NCI-H510A (cell line): ENCODE data around the gene GLB1L2.
A peak's percentile ranks its signal among the peaks of the same experiment; 100 is the strongest.
"Not testable (repeated sequence)": the region's sequence is repeated elsewhere in the genome, so short reads cannot be mapped to it uniquely, and the experiment has no call there.

Experiments
- DNase-seq: peaks from one replicate; lab custom pipeline; 2025; lab: John Stamatoyannopoulos, UW

GLB1L2 gene, protein sequence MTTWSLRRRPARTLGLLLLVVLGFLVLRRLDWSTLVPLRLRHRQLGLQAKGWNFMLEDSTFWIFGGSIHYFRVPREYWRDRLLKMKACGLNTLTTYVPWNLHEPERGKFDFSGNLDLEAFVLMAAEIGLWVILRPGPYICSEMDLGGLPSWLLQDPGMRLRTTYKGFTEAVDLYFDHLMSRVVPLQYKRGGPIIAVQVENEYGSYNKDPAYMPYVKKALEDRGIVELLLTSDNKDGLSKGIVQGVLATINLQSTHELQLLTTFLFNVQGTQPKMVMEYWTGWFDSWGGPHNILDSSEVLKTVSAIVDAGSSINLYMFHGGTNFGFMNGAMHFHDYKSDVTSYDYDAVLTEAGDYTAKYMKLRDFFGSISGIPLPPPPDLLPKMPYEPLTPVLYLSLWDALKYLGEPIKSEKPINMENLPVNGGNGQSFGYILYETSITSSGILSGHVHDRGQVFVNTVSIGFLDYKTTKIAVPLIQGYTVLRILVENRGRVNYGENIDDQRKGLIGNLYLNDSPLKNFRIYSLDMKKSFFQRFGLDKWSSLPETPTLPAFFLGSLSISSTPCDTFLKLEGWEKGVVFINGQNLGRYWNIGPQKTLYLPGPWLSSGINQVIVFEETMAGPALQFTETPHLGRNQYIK

GRCh38 chr11:134331354-134332188 lies at the start of gene GLB1L2:
Gene GLB1L2, plus strand, starts transcription at chr11:134331988. Its CDS starts 74 bp downstream, at chr11:134332062.
- peak; percentile 43 for DNase-seq

- no peak for DNase-seq
Measured at GRCh38 chr11:134282121-134283045, 49.4 kb upstream of the GLB1L2 start.

DNA sequence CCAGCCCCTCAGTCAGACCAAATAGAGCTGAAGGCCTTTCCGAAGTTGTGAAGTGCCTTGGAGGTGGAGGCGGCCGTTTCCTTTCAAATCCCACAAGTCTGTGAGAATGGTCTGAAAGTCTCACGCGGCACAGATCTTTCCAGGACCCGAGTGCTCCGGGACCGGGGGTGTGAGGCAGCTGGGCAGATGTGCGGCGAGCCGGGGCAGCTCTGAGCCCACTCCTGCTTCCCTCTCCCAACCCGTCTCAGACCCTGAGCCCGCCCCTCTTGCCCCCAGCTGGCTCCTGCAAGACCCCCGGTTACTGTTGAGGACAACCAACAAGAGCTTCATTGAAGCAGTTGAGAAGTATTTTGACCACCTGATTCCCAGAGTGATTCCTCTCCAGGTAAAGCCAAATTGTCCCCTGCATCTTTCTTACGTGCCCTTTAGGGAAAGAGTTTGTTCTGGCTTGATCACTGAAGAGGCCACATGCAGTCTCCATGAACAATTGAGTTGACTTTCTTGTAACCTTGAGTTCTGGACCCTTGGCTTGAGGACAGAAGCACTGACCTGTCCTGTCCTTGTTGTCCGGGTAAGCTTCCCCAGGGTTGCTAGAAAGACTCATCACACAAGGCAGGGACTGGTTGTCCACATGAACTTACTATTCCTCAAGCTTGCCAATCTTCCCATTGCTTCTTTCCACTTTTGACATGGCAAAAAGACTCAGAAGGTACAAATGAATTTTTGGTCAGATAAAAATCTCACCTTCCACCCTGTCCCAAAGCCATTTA lies 48.1 kb upstream of the GLB1L2 start:
- DNase-seq, result no peak

DNA sequence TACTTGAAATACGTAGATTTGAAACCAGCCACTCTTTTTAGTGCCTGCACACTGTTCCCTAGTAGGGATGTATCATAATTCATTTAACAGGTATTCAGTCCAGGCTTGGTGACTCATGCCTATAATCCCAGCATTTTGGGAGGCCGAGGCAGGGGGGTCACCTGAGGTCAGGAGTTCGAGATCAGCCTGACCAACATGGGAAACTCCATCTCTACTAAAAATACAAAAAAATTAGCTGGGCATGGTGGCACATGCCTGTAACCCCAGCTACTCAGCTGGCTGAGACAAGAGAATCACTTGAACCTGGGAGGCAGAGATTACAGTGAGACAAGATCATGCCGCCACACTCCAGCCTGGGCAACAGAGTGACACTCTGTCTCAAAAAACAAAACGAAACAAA lies 47.4 kb upstream of the GLB1L2 start:
- DNase-seq, result not testable (repeated sequence)

DNA sequence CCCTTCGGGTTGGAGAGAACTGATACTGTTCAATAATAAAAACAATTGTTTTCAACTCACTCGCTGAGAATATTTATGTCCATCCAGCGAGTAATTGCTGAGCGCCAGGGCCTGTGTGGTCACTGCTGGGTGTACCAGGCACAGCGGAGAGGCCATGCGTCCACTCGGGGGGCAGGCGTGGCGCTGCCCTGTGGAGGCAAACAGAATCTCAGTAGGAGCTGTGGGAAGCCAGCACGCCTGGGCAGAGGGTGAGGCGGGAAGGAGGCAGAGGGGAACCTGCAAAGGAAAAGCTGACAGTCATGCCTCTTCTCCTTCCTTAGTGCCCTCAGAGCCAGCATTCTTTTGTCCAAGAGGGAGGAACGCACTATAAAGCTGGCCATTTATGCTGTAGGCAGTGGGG lies 44.2 kb upstream of the GLB1L2 start:
- DNase-seq, result no peak

DNA sequence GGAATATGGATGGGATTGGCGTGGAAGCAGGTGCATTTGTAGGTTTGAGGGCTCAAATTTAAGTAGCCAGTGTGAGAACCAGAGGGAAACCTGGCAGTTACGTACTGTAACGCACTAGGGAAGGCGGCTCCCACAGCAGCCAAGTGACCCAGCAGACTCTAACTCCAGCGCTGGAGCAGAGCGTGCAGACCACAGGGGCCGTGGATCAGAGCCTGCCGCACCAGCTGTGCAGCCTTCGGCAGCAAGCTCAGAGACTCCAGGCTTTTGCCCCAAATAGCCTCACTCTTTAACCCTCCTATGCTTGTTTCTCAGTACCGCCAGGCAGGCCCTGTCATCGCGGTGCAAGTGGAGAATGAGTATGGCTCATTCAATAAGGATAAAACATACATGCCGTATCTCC lies 43.3 kb upstream of the GLB1L2 start:
- DNase-seq, result no peak

DNA sequence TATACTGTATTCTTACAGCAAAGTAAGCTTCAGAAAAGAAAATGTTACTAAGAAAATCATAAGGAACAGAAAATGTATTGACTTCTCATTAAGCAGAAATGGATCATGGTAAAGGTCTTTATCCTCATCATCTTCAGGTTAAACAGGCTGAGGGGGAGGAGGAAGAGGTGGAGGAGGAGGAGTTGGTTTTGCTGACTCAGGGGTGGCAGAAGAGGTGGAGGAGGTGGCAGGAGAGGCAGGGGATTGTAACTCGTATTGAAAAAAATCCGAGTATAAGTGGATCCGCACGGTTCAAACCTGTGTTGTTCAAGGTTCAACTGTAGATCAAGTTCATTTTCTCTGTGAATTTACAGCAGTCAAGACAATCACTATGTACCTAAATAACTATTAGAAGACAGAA lies 42.6 kb upstream of the GLB1L2 start:
- no peak for DNase-seq

DNA sequence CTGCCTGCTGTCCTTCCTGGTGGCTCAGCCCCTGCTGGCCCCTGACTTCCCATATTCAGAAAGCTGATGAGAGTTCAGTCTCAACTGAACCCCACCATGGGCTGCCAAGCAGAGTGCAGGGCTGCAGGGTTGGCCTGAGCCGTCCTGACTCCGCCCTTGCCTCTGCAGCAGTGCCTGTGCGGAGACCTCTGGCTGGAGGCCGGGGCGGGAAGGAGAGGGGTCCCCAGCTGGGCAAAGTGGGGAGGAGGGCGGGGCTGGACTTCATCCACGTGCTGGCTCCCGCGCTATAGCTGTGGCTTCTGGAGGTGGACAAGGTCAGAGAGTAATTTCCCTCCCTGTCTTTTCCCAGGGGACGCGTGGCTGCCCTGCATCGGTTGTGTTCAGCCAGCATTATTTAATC lies 42.0 kb upstream of the GLB1L2 start:
- no peak for DNase-seq

DNA sequence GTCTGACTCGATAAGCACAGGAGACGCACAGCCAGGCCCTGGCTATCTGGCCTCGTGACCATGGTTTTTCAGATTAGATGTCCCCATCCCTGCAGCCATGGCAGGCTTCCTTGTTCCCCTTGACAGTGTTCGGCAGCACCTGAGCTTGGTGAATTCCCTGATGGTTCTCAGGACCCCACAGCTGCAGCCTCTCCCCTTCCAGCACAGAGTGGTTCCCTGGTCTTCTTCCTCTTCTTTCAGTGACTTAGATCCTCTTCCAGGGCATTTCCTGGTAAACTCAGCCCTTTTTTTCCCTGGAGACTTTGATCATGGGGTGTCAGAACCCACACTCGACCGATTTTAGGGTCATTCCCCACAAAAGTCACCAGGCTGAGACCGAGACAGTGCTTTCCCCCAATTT lies 41.1 kb upstream of the GLB1L2 start:
- DNase-seq, result no peak

- no peak for DNase-seq
Measured at GRCh38 chr11:134291196-134291595, 40.6 kb upstream of the GLB1L2 start.

- DNase-seq, result no peak
Measured at GRCh38 chr11:134292661-134293060, 39.1 kb upstream of the GLB1L2 start.

- no peak for DNase-seq
Measured at GRCh38 chr11:134293119-134294113, 38.4 kb upstream of the GLB1L2 start.

DNA sequence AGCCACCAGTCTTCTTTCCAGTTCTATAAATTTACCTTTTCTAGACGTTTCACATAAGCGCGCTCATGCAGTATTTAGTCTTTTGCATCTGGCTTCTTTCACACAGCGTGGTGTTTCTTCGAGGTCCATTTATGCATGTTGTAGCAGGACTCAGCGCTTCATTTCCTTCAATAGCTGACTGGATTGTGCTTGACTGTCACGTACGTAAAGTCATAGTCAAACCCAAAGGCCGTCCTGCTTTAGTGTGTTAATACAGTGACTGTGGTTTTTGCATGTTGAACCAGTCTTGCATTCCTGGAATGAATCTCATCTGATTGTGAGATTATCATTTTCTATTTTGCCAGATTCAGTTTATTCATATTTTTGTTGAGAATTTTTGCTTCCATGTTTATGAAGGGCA lies 37.1 kb upstream of the GLB1L2 start:
- no peak for DNase-seq

DNA sequence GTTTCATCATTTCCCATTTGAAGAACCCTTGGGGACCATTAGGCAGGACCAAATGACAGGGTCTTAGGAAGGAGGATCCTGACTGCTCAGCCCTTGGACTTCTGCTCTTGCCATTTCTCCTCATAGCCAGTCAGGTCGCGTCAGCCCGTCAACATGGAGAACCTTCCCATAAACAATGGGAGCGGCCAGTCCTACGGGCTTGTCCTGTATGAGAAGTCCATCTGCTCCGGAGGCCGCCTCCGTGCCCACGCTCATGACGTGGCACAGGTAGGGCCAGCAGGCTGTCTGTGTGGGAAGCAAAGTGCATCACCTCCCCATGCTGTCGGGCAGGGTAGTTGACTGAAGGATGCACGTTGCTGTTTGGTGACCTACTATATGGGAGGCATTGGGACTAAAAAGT lies 19.6 kb upstream of the GLB1L2 start:
- DNase-seq, result no peak

DNA sequence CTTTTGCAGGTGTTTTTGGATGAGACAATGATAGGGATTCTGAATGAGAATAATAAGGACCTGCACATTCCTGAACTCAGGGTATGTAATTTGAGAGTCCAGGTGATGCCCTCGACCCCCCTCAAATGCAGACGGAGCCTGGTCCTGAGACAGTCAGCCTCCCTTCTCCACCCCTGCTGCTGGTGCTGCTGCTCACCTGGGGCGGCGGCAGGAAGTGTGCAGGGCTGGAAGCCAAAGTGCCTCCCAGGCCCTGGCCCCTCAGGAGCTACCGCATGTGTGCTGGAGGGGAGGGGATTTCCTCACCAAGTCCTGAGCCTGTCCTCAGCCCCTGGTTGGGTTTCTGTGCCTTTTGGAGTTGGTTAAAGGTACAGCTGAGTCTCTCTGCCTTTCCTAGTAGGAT lies 19.0 kb upstream of the GLB1L2 start:
- DNase-seq, result no peak

DNA sequence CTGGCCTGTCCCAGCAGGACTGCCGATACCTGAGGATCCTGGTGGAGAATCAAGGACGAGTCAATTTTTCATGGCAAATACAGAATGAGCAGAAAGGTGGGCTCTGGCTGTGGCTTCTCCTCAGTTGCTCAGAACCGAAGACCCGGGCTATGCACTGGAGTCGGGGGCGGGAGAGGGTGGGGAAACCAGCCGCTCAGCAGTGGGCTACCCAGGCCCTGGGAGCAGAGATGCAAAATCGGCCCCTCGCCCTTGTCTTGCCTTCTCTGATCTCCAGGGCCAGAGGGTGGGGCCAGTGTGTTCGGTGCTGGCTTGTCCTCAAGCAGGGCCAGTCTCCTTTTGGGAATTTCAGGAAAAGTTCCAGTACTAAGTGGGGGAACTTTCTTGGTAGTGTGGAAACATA lies 18.4 kb upstream of the GLB1L2 start:
- no peak for DNase-seq

- no peak for DNase-seq
Measured at GRCh38 chr11:134313821-134314607, 17.8 kb upstream of the GLB1L2 start.

DNA sequence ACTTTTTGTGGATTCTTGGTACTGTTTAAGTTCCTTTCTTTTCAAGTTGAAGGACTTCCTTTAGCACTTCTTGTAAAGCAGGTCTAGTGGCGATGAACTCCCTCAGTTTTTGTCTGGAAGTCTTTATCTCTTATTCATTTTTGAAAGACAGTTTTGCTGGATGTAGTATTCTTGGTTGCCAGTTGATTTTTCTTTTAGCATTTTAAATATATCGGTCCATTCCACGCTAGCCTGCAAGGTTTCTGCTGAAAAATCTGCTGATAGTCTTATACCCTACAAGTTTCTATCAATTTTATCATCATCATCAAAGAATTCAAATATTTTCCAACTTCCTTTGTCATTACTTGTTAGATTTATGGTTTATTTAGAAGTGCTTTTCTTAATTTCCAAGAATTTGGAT lies 14.7 kb upstream of the GLB1L2 start:
- DNase-seq, result no peak

DNA sequence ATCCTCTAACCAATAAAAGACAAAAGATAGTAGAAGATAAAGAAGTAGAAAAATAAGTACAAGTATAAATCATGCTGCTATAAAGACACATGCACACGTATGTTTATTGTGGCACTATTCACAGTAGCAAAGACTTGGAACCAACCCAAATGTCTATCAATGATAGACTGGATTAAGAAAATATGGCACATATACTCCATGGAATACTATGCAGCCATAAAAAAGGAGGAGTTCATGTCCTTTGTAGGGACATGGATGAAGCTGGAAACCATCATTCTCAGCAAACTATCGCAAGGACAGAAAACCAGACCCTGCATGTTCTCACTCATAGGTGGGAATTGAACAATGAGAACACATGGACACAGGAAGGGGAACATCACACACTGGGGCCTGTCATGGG lies 10.4 kb upstream of the GLB1L2 start:
- DNase-seq, result not testable (repeated sequence)
